ENCODE results near the gene LHX1.
A peak's percentile ranks its signal among the peaks of the same experiment; 100 is the strongest.

LHX1 gene

GRCh38 chr17:36937001-36937958 is at the start of gene LHX1:
LHX1 (plus strand) TSS chr17:36937475; CDS start chr17:36938198, 723 bp downstream.
- DNase-seq: peak; percentile 42

DNA sequence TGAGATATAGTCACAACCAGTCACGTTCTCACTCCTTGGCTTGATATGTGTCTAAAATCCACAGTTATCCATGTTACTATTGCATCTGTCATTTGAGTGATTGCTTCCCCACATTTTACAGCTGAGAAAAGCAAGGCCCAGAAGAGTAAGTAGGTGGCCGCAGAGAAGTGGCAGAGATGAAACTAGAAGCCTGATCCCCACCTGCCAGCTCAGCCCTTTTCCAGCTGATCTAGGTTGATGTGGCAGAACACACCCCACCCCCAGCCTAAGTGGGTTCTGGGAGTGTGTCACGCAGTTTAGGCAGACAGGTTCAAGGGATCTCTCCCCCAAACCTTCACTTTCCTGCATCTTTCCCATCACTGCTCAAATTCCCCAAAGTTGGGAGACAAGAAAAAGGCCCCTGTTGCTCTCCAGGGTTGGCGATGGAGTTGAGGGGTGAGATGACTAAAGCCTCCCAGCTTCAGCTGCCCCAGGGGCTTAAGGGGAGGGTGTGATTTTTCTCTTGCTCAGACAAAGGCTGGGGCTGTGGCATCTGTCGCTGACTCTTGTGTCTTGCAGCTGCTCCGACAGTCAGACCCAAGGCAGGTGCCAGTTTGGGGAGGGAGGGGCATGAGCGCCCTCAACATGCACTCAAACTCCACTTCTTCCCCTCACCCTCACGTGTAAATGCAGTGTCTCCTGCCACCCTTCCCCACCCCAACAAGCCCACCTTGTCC is 48.9 kb upstream of the LHX1 start:
- no peak for DNase-seq

GRCh38 chr17:36889770-36890349 is 47.4 kb upstream of the LHX1 start:
- DNase-seq: no peak

DNA sequence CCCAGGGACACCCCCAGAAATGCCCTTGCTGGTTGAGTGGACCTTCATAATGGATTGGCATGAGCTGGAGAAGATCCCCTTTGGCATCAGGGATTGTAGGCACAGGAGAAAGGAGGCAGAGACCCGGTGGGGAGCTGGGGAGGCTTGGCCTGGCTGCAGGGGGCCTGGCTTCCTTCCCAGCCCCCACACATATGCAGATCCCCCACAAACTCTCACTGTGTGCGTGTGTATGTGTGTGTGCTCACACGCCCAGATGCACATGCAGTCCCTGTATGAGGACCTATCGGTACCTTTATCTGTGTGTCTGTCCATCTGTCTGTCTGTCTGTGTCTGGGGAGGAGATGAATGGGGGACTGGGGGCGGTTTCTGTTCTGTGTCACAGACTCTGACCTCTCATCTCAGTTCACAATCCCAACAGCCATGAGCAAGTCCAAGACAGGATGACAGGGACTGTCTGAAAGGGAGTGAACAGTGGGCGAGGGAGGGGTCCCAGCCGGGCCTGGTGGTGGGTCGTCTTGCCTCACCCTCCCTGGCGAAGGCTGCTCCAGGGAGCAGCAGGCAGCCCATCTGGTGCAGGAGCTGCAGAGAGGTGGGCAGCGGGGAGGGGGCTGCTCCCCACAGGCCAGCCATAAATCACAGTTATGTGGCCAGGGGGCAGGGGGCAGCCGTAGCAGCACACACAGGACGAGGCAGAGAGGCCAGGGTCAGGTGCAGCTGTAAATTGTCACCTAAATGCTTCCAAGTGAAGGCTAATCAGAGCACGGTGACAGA is 46.7 kb upstream of the LHX1 start:
- DNase-seq: no peak

DNA sequence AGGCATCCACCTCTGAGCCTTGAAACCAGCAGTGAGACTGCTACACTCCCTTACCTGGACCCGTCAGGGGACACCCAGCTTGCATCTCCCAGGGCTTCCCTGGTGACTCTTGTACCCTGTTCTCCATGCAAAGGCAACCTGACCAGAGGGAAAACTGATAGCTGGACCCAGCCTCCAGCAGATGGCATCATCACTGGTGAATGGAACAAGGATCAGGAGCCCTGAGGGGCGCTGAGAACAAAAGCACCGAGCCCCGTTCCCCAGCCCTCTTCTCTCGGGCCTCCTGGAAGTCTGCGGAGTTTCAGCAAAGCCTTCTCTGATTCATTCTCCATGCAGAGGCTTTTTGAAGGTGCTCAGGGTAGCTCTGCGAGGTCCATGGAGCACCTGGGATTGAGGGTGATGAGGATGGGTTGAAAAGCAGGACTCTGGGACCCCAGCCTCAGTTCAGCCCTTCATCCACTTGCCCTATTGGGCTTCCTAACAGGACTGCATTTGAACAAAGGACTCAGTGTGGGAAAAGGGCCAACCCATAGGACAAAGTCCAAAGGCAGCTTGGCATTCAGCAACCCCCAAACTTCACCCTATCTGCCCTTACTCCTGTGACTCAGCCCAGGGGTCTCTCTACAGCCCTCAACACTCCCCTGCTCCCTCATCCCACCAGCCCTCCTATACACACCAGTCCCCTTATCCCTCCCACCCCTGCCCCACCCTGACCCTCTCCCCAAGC is 45.0 kb upstream of the LHX1 start:
- no peak for DNase-seq

DNA sequence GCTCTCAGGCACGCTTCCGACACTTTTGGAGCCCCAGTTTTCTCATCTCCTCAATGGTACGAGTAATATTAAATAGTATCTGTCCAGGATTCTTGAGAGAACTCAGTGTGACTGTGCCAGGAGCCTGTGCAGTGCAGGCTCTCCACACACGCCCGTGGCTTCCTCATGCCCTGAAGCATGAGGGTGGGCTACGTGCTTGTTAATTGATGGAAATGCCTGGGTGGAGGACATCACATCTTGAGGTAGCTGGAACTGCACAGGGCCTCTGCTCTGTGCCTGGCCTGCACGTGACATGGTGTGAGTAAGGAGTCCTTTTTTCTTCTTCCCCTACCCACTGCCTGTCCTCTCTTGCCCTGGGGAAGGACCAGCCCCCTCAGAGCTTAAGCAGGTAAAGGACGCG is 43.1 kb upstream of the LHX1 start:
- no peak for DNase-seq

DNA sequence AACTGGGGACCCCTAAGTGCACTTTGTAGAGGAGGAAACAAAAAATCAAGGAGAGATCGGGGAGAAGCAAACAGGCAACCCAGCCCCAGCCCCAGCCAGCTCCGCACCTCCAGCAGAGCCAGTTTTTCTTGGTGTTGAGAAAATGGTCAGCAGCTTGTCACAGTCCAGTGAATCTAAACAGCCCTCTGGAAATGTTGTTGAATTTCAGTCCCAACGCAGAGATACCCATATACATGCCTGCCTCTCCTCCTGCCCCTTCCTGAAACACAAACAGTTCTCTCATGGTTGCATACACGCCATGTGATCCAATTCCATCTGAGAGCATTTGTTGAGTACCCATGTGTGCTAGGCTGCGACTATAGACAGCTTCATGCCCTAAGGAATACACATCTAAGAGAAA is 42.4 kb upstream of the LHX1 start:
- DNase-seq: no peak

DNA sequence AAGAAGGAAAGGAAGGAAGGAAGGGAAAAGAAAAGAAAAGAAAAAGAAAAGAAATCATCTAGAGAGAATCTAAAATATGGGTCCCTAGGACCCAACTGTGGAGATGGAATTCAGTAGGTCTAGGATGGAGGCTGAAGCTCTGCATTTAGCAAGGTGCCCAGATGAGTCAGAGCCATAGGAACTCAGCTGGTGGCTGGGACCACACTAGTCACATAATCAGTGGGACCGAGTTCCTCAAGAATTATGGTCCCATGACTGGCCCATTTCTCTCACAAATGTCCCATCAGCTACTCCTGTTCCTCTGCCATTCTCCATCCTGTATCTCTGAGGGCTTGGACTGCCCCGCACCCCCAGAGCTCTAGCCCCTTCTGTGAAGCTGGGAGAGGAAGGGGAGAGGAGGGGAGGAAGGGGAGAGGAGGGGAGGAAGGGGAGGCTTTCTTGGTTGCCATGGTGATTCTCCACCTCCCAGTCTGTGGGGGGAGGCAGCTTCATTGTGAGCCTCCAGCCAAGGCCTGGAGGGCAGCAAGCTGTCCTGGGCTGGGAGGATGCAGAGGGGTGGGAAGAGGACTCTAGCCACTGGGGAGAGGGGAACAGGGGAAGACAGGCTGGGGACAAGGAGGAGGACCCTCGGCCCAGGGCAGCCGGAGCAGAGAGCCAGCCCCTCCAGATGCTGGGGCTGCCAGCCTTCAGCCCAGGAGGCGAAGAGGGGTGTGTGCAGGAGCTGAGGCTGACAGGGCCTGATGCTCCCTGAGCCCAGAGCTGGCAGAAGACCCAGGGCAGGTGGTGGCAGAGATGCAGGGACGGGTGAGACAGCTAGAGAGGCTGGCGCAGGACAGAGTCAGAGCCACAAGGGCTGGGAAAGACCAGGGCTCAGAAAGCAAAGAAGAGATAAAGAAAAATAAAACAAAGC is 37.8 kb upstream of the LHX1 start:
- no peak for DNase-seq

DNA sequence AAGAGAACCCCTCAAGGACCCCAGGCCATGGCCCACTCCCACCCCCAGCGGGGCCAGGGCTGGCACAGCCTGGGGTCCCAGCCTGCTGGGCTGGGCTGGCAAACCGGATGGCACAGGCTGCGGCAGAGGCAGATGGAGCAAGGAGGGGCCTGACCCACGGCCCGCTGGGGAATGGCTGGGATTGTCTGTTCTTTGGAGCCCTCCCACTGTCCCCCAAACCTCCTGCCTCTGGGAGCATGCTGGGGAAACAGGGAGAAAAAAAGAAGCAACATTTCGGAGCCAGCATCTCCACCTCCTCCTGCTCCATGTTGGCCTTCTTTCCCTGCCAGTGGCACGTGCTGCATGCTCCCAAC is 37.1 kb upstream of the LHX1 start:
- no peak for DNase-seq

GRCh38 chr17:36901506-36901905 is 35.8 kb upstream of the LHX1 start:
- no peak for DNase-seq

GRCh38 chr17:36907407-36907806 is 29.9 kb upstream of the LHX1 start:
- DNase-seq: no peak

- no peak for DNase-seq
Observed at GRCh38 chr17:36910513-36910912, 26.8 kb upstream of the LHX1 start.

- DNase-seq: no peak
Observed at GRCh38 chr17:36911001-36911400, 26.3 kb upstream of the LHX1 start.

GRCh38 chr17:36913132-36913531 is 24.1 kb upstream of the LHX1 start:
- no peak for DNase-seq

- DNase-seq: no peak
Observed at GRCh38 chr17:36918211-36918691, 19.0 kb upstream of the LHX1 start.

DNA sequence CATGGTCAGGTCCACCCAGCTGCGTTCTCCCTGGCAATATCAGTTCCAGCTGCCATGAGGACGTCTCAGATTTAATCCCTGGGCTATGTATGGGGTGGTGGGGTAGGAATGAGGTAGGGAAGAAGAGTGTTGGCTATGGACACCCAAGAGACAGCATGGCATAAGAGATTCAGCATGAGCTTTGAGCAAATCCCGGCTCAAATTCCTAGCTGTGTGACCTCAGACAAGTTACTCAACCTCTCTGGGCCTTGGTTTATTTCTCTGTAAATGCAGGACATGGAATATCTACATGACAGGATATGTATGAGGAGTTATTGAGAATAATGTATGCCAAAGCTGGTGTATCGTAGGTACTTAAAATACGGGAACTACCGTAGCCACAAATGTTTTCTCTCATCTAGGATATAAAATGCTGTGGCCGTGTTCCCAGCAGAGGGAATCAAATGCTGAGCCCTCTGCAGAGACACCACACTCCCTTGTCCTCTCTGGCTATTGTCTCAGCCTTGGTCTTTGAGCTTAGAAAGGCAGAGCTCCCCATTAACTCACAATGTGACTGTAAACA is 17.8 kb upstream of the LHX1 start:
- DNase-seq: no peak

DNA sequence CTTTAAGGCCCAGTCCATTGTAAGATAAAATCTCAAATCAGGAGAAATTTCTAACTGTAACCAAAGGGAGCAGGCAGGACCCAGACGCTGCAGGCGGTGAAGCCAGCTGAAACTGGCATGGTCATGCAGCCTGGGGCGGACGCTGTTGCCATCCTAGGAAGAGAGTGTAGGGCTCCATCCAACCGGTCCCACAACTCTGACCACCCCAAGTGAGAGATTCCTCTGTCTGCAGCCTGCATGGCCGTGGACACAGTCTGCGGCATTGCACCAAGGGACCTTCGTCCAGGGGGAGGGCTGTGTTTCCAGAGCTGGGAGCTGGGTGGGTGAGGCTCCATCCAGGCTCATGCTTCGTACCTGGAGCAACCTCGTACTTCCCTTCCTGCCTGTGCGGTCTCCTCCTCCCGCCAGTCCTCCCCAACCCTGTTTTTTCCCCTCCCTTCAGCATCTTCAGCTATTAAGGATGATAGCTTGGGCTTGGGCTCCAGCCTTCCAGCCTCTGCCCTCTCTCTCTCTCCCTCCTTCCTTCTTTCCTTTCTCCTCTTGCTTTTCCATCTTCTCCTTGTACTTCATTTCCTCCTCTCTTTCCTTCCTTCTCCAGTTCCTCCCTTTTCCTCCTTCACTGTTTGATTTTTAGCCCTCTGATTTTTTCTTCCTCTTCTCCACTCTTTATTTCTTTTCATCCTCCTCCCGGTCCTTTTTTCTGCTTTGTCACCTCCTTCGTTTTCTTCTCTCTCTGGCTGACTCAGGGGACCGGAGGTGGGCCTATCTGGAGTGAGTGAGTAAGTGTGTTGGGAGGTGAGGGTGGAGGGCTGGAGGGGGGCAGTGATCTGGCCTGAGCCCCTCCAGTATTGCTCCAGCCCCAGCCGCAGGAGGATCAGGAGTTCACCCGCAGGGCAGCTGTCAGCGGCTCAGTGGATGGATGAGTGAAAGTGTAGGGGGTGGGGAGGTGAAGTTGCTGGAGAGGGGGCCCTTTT is 17.0 kb upstream of the LHX1 start:
- DNase-seq: no peak

GRCh38 chr17:36921095-36921851 is 16.0 kb upstream of the LHX1 start:
- DNase-seq: no peak

GRCh38 chr17:36922175-36922574 is 15.1 kb upstream of the LHX1 start:
- DNase-seq: no peak

Measured in activated T-cell treated with anti-CD3 and anti-CD28 coated beads, Interleukin-2, amount 50 U/mL, for 1 hour (primary cell).